ENCODE data around the gene SRSF4. TPM values are rescaled to one million over a fixed set of nuclear protein-coding genes. Genes with fewer than 3 reads are reported as not detected.

SRSF4 gene
- total and polyA plus RNA-seq, 9 of the 15 experiments (the other 6 are each of a cell fraction or from before 2014, with no cell fraction given) = 15.9 to 132 (median 82.0) TPM

- TF ChIP-seq SMAD2 (IDR thresholded peaks at IDR 0.05; ENCODE audit: low read depth, low read length) = no peak
- TF ChIP-seq SPI1 (IDR thresholded peaks at IDR 0.05; ENCODE audit: borderline replicate concordance, low read depth, low read length) = peak; percentile 85
- no peak for TF ChIP-seq CHD1 (IDR thresholded peaks at IDR 0.05; ENCODE audit: low read length)
- peak; percentile 68; the same call in 1 of the 2 replicates for TF ChIP-seq KAT7 (CRISPR knock-in tag; IDR thresholded peaks at IDR 0.05; ENCODE audit: borderline replicate concordance)
- no peak for TF ChIP-seq ZBTB7A (IDR thresholded peaks at IDR 0.05; ENCODE audit: borderline replicate concordance, control insufficient read depth, low read depth, low read length)
- no peak for TF ChIP-seq SREBF2 (CRISPR knock-in tag; IDR thresholded peaks at IDR 0.05)
- no peak for TF ChIP-seq MAFF (IDR thresholded peaks at IDR 0.05; ENCODE audit: low read length)
- TF ChIP-seq ZNF184 (CRISPR knock-in tag; IDR thresholded peaks at IDR 0.05) = no peak
- TF ChIP-seq, protein P1, sequence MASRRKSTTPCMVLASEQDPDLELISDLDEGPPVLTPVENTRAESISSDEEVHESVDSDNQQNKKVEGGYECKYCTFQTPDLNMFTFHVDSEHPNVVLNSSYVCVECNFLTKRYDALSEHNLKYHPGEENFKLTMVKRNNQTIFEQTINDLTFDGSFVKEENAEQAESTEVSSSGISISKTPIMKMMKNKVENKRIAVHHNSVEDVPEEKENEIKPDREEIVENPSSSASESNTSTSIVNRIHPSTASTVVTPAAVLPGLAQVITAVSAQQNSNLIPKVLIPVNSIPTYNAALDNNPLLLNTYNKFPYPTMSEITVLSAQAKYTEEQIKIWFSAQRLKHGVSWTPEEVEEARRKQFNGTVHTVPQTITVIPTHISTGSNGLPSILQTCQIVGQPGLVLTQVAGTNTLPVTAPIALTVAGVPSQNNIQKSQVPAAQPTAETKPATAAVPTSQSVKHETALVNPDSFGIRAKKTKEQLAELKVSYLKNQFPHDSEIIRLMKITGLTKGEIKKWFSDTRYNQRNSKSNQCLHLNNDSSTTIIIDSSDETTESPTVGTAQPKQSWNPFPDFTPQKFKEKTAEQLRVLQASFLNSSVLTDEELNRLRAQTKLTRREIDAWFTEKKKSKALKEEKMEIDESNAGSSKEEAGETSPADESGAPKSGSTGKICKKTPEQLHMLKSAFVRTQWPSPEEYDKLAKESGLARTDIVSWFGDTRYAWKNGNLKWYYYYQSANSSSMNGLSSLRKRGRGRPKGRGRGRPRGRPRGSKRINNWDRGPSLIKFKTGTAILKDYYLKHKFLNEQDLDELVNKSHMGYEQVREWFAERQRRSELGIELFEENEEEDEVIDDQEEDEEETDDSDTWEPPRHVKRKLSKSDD (conservative IDR thresholded peaks at IDR 0.05; ENCODE audit: low read length) = no peak
- no peak for TF ChIP-seq ZSCAN32 (CRISPR knock-in tag; IDR thresholded peaks at IDR 0.05)
- TF ChIP-seq UBTF (IDR thresholded peaks at IDR 0.05; ENCODE audit: borderline replicate concordance in 1 of 2, low read depth in 2 of 2, low read length in 2 of 2) = 0 out of 4 replicates have a peak, but pooled peaks of 1 of the 2 experiments have one; percentile 29
- TF ChIP-seq HNRNPUL1 (IDR thresholded peaks at IDR 0.05; ENCODE audit: low read length) = no peak
- no peak for TF ChIP-seq ARID3B (CRISPR knock-in tag; IDR thresholded peaks at IDR 0.05; ENCODE audit: borderline replicate concordance)
- no peak for TF ChIP-seq TAL1 (IDR thresholded peaks at IDR 0.05)
- no peak for TF ChIP-seq TSC22D4 (tag; IDR thresholded peaks at IDR 0.05)
- no peak for TF ChIP-seq SMARCA4 (IDR thresholded peaks at IDR 0.05)
- no peak for TF ChIP-seq CCNT2 (IDR thresholded peaks at IDR 0.05; ENCODE audit: borderline replicate concordance, extremely low read depth, insufficient read length, low read depth, low read length)
Measured at GRCh38 chr1:29202053-29202452, 20.4 kb upstream of the SRSF4 start (continued).

All from K562 (cell line).